GM15510 (cell line): Measurements from ENCODE around the gene PRTG.

Experiments used
- POLR2A ChIP-seq: IDR thresholded peaks from 3 replicates; pipeline ENCODE4 v1.6.1; 2011; ENCODE audit warnings: borderline replicate concordance; ENCODE audit not compliant: insufficient read length; ENCODE audit errors: extremely low read depth

The PRTG gene

GRCh38 chr15:55627730-55628368, 115.1 kb downstream of the PRTG start:
- no peak for TF ChIP-seq POLR2A

GRCh38 chr15:55619783-55620182, 123.2 kb downstream of the PRTG start:
- no peak for TF ChIP-seq POLR2A

- TF ChIP-seq POLR2A = no peak
These were observed 124.6 kb downstream of the PRTG start for GRCh38 chr15:55618387-55618786.

GRCh38 chr15:55615445-55615844, 127.5 kb downstream of the PRTG start:
- no peak for TF ChIP-seq POLR2A

- TF ChIP-seq POLR2A = no peak
These were observed 129.2 kb downstream of the PRTG start for GRCh38 chr15:55613727-55614126.

GRCh38 chr15:55606214-55606613, 136.7 kb downstream of the PRTG start:
- no peak for TF ChIP-seq POLR2A

- TF ChIP-seq POLR2A = no peak
These were observed 141.6 kb downstream of the PRTG start for GRCh38 chr15:55601374-55601773.

- TF ChIP-seq POLR2A = no peak
These were observed 143.5 kb downstream of the PRTG start for GRCh38 chr15:55599439-55599838.

GRCh38 chr15:55590788-55591187, 152.2 kb downstream of the PRTG start:
- no peak for TF ChIP-seq POLR2A

- no peak for TF ChIP-seq POLR2A
These were observed 153.7 kb downstream of the PRTG start for GRCh38 chr15:55589287-55589686.

- no peak for TF ChIP-seq POLR2A
These were observed 154.2 kb downstream of the PRTG start for GRCh38 chr15:55588815-55589115.

- TF ChIP-seq POLR2A = no peak
These were observed 154.7 kb downstream of the PRTG start, which contains the start of gene PYGO1 for GRCh38 chr15:55588070-55588814. Gene PYGO1 (minus strand): TSS chr15:55588345. CDS start chr15:55587883, 462 bp downstream.

- TF ChIP-seq POLR2A = no peak
These were observed 155.5 kb downstream of the PRTG start for GRCh38 chr15:55587321-55588069.

GRCh38 chr15:55586808-55587207, 156.1 kb downstream of the PRTG start:
- TF ChIP-seq POLR2A = no peak

GRCh38 chr15:55576943-55577342, 166.0 kb downstream of the PRTG start:
- no peak for TF ChIP-seq POLR2A
